Omental fat pad (tissue), 4 donors: ENCODE data around the gene VEGFA. TPM values are rescaled to one million over a fixed set of nuclear protein-coding genes. Genes with fewer than 3 reads are reported as not detected.
A peak's percentile ranks its signal among the peaks of the same experiment; 100 is the strongest.

ENCODE experiments used
- ATAC-seq: fragments of 150-250 bp; one replicate; pipeline ENCODE4 v1.9.1; 2016; ENCODE audit warnings: mild to moderate bottlenecking, moderate library complexity; ENCODE audit not compliant: low FRiP score
- DNase-seq: peaks from one replicate; pipeline ENCODE4 v3.0.0-alpha.2; 2019; ENCODE audit warnings: low spot score
- total RNA-seq, 4 donors: library from RNA; depleted of rRNA; stranded (reverse); fragments of >200 nt; gene quantifications; one replicate each; pipeline ENCODE4 v1.1.0, GENCODE V29; 2016
- TF ChIP-seq, protein P1 (sequence below), 3 donors: fragments of 450-650 bp; IDR thresholded peaks; one replicate each; pipeline ENCODE4 v1.5.1; 2016 to 2017; ENCODE audit warnings: antibody characterized with exemption in 3 of 3, mild to moderate bottlenecking in 3 of 3, moderate library complexity in 2 of 3

The VEGFA gene
- total RNA-seq, 4 donors from 2014 or later = 157 to 656 (median 510) TPM

DNA sequence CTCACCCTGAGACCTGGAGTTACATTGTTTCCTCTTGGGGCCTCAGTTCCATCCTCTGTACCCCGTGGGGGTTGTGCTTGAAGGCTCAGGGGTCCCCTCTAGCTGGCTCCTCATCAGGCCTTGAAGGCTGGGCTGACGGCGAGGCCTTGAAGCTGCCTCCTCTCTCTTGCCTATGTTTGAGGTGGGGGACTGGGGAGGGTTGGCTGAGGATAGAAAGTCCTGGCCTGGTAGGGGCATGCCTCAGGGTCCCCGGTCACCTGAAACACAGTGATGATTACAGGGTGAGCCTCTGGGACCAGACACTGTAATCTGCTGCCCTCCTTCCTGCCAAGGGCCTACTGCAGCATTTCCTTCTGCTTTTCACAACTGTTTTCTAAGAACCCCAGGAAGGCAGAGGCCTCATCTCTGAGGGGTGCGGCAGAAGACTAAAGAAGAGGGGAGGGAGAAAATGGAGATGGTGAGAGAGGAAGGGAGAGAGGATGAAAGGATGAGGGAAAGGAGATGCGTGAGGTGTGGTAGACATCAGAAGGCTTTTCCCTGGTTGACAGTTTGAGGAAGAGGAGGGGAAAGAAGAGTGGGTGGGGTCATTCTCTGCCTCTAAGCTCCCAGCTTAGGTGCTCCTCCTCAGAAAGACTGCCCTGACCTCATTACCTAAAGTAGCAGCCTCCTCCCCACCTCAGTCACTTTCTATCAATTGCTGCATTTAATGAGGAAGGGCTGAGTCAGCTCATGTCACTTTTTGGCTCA lies 29.7 kb downstream of the VEGFA start:
- TF ChIP-seq, protein P1, sequence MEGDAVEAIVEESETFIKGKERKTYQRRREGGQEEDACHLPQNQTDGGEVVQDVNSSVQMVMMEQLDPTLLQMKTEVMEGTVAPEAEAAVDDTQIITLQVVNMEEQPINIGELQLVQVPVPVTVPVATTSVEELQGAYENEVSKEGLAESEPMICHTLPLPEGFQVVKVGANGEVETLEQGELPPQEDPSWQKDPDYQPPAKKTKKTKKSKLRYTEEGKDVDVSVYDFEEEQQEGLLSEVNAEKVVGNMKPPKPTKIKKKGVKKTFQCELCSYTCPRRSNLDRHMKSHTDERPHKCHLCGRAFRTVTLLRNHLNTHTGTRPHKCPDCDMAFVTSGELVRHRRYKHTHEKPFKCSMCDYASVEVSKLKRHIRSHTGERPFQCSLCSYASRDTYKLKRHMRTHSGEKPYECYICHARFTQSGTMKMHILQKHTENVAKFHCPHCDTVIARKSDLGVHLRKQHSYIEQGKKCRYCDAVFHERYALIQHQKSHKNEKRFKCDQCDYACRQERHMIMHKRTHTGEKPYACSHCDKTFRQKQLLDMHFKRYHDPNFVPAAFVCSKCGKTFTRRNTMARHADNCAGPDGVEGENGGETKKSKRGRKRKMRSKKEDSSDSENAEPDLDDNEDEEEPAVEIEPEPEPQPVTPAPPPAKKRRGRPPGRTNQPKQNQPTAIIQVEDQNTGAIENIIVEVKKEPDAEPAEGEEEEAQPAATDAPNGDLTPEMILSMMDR (IDR thresholded peaks at IDR 0.05) = no peak
- DNase-seq = no peak
- ATAC-seq = no peak

DNA sequence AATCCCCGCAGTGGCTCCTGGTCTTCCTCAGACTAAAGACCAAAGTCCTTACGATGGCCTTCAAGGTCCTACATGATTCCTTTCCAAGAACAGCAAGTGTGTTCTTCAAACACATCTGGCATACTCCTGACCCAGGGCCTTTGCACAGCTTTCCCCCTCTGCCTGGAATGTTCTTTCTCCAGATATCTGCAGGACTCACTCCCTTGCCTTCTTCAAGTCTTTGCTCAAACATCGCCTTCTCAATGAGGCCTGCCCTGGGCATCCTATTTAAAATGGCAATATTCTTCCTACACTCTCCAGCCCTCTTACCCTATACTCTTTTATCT lies 30.2 kb downstream of the VEGFA start:
- TF ChIP-seq, protein P1 (IDR thresholded peaks at IDR 0.05) = no peak
- DNase-seq = no peak
- no peak for ATAC-seq

DNA sequence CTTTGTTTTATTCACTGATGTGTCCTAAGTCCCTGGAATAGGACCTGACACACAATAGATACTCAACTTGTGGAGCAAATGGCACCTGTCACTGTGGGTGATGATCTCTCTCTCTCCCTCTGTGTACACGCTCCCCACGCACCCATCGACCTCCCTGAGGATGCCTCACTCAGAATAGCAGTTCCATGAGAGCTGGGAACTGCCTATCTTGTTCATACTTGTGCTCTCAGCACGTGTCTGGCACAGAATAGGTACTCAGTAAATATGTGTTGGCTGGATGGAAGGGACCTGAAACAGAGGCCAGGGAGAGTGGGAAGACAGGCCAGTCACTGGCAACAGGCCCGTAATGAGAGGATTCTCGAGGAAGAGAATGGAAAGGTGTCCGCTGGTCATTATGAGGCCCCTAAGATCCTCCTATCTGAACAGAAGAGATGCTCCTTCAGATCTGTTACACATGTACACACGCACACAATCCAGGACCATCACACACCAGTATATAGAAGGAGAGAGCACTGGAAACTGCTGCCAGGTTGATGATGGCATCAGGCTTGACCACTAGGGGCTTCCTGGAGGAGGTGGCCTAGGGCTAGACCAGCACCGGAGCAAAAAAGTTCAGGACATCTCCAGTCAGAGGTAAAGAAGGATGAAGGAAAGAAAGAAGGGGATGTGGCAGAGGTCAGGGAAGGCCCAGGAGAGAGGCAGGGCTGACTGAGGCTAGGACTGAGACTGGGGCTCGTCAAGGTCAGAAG lies 30.9 kb downstream of the VEGFA start:
- TF ChIP-seq, protein P1 (IDR thresholded peaks at IDR 0.05) = no peak

DNA sequence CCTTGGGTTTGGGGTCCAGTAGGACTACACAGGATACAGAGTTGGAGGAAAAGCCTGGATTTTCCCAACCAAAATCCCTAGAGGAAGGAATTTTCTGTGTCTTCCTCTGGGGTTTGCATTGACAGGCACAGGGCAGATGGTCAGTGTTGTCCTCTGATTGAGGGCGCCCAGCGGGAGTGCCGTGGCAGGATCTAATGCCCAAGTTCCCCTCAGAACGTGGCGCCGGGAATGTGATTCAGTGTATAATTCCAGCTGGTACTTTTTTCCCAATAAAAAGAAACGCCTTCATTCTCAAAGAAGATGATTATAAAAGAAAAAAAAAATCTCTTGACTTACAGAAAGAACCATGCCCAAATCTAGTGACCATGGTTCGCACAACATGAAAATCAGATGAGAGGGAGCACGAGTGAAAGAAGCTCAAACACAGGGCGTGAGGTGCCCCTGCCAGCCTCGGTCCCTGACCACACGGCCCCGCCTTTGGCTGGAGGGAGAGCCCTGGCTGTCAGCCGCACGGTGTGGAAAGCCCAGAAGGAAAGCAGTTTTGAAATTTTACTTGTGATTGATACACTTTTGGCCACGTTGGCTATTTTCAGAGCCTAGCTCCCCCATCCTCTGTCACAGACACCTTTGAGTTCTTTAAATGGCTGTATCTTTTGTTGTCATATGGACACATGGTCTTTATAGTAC lies 31.6 kb downstream of the VEGFA start:
- DNase-seq = no peak
- peak; percentile 71 for ATAC-seq
- TF ChIP-seq, protein P1 (IDR thresholded peaks at IDR 0.05) = no peak

More for the DNA sequence above, 30.9 kb downstream of the VEGFA start:
- DNase-seq = no peak
- no peak for ATAC-seq

DNA sequence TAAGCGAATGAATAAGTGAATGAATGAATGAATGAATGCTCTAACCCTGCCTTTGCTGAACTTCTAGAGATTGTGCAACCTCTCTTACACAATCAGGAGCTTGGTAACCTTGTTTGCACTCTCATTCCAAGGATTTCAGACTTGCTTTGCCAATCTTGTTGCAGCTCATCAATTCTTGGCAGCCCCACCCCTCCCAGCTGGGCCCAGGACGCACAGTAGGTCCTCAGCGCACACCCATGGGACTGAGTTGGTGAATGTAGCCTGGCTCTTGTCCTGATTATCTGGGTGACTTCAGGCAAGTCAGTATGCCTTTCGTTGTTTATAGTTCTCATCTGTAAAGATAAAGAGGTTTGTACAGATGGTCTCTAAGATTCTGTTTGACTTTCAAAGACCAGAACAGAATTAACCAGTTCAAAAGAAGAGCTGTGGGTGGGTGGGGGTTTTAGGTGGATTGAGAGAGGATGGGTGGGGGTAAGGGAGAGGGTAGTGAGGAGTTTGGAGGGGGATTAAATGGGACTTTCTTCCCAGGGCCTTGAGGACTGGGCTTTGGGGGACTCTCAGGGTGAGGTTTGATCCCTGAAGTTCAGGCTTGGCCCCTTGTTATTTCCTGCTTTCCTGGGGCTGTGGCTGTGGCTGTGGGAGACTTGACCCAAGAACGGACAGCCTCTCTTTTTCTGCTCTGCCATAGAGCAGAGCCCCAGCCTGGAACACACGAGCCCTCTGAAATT lies 33.2 kb downstream of the VEGFA start:
- ATAC-seq (no peak), DNase-seq (no peak)
- TF ChIP-seq, protein P1 (IDR thresholded peaks at IDR 0.05) = no peak

DNA sequence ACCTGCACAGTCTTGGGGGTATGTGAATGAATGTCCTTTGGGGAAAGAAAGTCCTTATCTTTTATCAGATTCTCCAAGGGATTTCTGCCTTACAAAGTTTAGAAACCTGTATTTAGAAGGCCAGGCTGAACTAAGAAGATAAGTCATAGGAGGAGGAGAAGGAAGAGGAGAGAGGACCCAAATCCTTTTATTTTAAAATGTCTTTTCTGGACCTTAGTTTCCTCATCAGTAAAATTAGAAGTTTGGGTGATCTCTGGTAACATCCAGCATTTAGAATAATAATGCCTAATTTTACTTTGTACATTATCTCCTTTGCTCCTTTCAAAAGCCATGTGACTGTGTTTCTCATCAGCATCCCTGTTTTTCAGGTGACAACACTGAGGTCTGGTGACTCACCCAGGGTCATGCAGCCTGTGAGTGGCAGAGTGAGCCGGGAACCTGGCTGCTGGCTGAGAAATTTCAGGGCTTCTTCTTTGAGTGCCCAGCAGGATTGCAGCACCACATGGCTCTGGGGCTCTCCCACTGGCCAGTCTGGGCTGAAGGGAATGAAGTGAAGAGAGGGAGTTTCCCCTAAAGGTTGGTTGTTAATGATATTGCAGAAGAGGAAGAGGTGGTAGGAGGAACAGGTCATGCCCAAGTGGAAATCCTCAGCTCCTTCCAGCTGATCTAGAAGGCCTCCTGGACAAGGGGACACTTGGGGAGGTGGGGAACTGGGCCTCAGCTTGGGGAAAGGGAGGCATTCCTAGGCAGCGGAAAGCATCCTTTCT lies 34.0 kb downstream of the VEGFA start:
- DNase-seq (no peak), ATAC-seq (peak; percentile 61)
- TF ChIP-seq, protein P1 (IDR thresholded peaks at IDR 0.05) = no peak
